Endothelial cell (in vitro differentiated cells): ENCODE data around the gene PEMT. TPM values are rescaled to one million over a fixed set of nuclear protein-coding genes. Genes with fewer than 3 reads are reported as not detected.

ENCODE experiments used
- DNase-seq: peaks from one replicate; pipeline ENCODE4 v3.0.0; 2021; ENCODE audit warnings: low spot score
- H3K27ac Mint-ChIP-seq: one replicate; pipeline ENCODE4 v1.8.0; 2021; ENCODE audit warnings: mixed read lengths, inconsistent platforms; ENCODE audit not compliant: unreplicated experiment
- H3K27me3 Mint-ChIP-seq: one replicate; pipeline ENCODE4 v1.8.0; 2021; ENCODE audit warnings: mild to moderate bottlenecking, moderate library complexity, mixed read lengths, inconsistent platforms; ENCODE audit not compliant: unreplicated experiment
- H3K36me3 Mint-ChIP-seq: one replicate; pipeline ENCODE4 v1.8.0; 2021; ENCODE audit warnings: mild to moderate bottlenecking, low read depth, mixed read lengths, inconsistent platforms; ENCODE audit not compliant: unreplicated experiment
- H3K4me1 Mint-ChIP-seq: one replicate; pipeline ENCODE4 v1.8.0; 2021; ENCODE audit warnings: mild to moderate bottlenecking, mixed read lengths, inconsistent platforms; ENCODE audit not compliant: unreplicated experiment
- H3K4me3 Mint-ChIP-seq: one replicate; pipeline ENCODE4 v1.8.0; 2021; ENCODE audit warnings: mild to moderate bottlenecking, mixed read lengths, inconsistent platforms; ENCODE audit not compliant: unreplicated experiment
- H3K9me3 Mint-ChIP-seq: one replicate; pipeline ENCODE4 v1.8.0; 2021; ENCODE audit warnings: mixed read lengths, inconsistent platforms; ENCODE audit not compliant: unreplicated experiment
- CTCF ChIP-seq: fragments of 200-600 bp; sonication (generic); IDR thresholded peaks from one replicate; pipeline ENCODE4 v1.5.0; 2021; ENCODE audit warnings: antibody characterized with exemption; ENCODE audit not compliant: unreplicated experiment
- total RNA-seq: library from RNA; stranded (reverse); fragmentation: NEBNext Ultra II Directional; extraction: Animal tissue kit (Norgen Biotek cat#: 25700); gene quantifications from one replicate; pipeline ENCODE4 v1.2.1, GENCODE V29; 2021; ENCODE audit not compliant: unreplicated experiment

The PEMT gene
- total RNA-seq, 1 donor from 2014 or later, result 29.7 TPM

DNA sequence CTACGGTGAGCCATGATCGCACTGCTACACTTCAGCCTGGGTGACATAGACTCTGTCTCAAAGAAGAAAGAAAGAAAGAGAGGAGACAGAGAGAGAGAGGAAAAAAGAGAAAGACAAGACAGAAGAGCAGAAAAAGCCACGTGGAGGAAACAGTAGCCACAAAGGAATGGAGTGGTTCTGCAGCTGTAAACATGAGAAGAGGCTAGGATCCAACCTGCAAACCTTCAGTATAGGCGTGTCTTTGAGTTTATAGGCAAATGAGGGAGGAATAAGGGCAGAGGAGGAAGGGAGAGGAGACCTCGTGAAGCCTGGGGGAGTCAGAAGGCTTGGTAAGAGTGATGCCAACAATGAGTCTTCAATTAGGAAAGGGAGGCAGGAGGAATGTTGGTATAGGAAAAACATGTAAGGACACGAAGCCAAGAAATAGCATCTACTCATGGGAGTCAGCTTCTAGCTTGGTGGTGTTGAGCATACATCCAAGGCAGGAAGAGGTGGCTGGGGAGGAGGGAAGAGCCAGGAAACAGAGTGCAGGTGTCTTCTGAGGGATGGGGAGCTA lies 110.8 kb downstream of the PEMT start:
- H3K4me1 Mint-ChIP-seq, result peaks cover 20% of the 10 kb centered on the region
- H3K27me3 Mint-ChIP-seq, result peaks cover 5% of the 10 kb centered on the region
- no peak overlapping the region for H3K4me3 Mint-ChIP-seq
- H3K27ac Mint-ChIP-seq, result no peak overlapping the region
- H3K9me3 Mint-ChIP-seq, result no peaks in the 10 kb centered on the region
- no peak for DNase-seq
- H3K36me3 Mint-ChIP-seq, result peaks cover 6% of the 10 kb centered on the region
- TF ChIP-seq CTCF, result no peak

DNA sequence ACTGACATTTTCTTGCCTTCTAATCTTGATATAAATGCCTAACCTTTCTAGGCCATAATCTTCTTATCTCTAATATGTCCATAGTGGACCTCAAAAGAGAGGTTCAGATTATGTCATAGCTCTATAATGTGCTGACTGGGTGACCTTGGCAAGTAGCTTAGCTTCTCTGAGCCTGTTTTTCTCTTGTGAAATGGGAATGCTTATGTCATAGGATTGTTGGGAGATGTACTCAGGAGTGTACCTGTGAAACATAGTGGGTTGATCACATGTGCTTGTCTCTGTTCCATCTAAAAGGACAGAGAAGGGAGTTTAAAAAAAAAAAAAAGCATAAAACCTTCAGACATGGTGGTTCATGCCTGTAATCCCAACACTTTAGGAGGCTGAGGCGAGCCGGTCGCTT lies 112.3 kb downstream of the PEMT start:
- no peak for TF ChIP-seq CTCF
- peaks cover 3% of the 10 kb centered on the region for H3K27me3 Mint-ChIP-seq
- H3K9me3 Mint-ChIP-seq, result no peaks in the 10 kb centered on the region
- H3K4me1 Mint-ChIP-seq, result peaks cover 14% of the 10 kb centered on the region
- no peak overlapping the region for H3K27ac Mint-ChIP-seq
- H3K4me3 Mint-ChIP-seq, result no peak overlapping the region
- no peaks in the 10 kb centered on the region for H3K36me3 Mint-ChIP-seq
- DNase-seq, result no peak

GRCh38 chr17:17476865-17477467 lies 114.5 kb downstream of the PEMT start, which contains the start of gene MED9:
Gene MED9, plus strand, starts transcription at chr17:17477000. Its CDS starts 42 bp downstream, at chr17:17477042.
- no peaks in the 10 kb centered on the region for H3K36me3 Mint-ChIP-seq
- no peaks in the 10 kb centered on the region for H3K9me3 Mint-ChIP-seq
- peak; percentile 95 for DNase-seq
- peak within 1 kb of the TSS; percentile 89 for H3K27ac Mint-ChIP-seq
- peaks cover 14% of the 10 kb centered on the region for H3K4me1 Mint-ChIP-seq
- TF ChIP-seq CTCF, result no peak
- H3K4me3 Mint-ChIP-seq, result peak within 1 kb of the TSS; percentile 99
- peaks cover 3% of the 10 kb centered on the region for H3K27me3 Mint-ChIP-seq

DNA sequence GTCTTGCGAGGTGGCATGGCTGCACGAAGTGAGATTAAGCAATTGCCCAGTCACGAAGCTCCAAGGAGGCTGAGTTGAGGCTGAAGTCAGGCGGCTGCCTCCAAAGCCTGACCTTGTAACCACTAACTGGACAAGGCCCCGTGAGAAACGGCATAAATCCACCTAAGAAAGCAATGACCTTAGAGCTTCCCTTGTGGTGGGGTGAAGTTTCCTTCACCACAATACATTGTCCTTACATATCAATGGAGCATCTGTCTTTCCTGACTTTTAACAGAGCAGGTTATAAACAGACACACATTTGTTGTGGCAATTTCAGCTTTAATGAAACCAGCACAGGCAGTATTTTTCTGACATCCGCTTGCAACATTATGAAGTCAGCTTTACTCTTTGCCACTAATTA lies 117.2 kb downstream of the PEMT start:
- no peak overlapping the region for H3K27ac Mint-ChIP-seq
- H3K9me3 Mint-ChIP-seq, result no peaks in the 10 kb centered on the region
- peaks cover 1% of the 10 kb centered on the region for H3K27me3 Mint-ChIP-seq
- TF ChIP-seq CTCF, result no peak
- H3K4me3 Mint-ChIP-seq, result no peak overlapping the region
- DNase-seq, result no peak
- H3K36me3 Mint-ChIP-seq, result no peaks in the 10 kb centered on the region
- peaks cover 10% of the 10 kb centered on the region for H3K4me1 Mint-ChIP-seq

GRCh38 chr17:17472333-17472920 lies 119.1 kb downstream of the PEMT start:
- Mint-ChIP-seq H3K9me3 (no peaks in the 10 kb centered on the region), H3K27ac (no peak overlapping the region), H3K4me1 (peaks cover 4% of the 10 kb centered on the region), H3K36me3 (no peaks in the 10 kb centered on the region), H3K27me3 (peaks cover 1% of the 10 kb centered on the region), H3K4me3 (no peak overlapping the region)
- DNase-seq, result no peak
- TF ChIP-seq CTCF, result no peak
